Right ventricle myocardium inferior (tissue), 1 donor: ENCODE results near the gene SLC28A1. TPM values are rescaled to one million over a fixed set of nuclear protein-coding genes. Genes with fewer than 3 reads are reported as not detected.

ENCODE experiments used
- ATAC-seq: fragments of 200-7000 bp; cut with Tn5 transposase; one replicate; pipeline ENCODE4 v1.9.1; 2020; ENCODE audit warnings: mild to moderate bottlenecking, moderate library complexity
- DNase-seq: peaks from one replicate; pipeline ENCODE4 v3.0.0; 2021; ENCODE audit errors: missing footprints
- intact Hi-C: fragments of 100-400 bp; cut with DNase I; formaldehyde crosslinking; loops from one replicate; pipeline ENCODE4 v1.11.0; 2022
- total RNA-seq: library from RNA; stranded (reverse); fragmentation: NEBNext Ultra II Directional; extraction: Animal tissue kit (Norgen Biotek cat#: 25700); gene quantifications from one replicate; pipeline ENCODE4 v1.2.1, GENCODE V29; 2021
- donor health status: DM: no; HTN: yes; CAD: no; lungs with severe emphysema.

SLC28A1 gene
- total RNA-seq, 1 donor from 2014 or later: 0.24 TPM

DNA sequence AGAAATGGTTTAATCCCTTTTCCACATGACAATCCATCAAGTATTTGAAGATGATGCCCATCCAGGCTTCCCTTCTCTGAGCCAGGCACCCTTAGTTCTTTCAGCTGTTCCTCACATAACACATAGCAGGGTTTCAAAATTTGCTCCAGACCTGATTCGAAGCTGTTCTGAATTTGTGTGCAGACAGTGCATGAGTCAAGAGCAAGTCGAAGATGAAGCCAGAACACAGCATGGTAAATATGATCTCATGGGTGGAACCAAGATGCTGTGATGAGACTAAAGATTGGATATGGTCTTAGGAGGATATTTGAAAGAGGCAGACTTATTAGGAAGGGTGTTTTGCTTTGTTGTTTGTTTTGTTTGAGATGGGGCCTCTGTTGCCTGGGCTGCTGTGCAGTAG lies 64.6 kb downstream of the SLC28A1 start:
- ATAC-seq (no peak), DNase-seq (no peak)
- intact Hi-C loops: no loop called here

GRCh38 chr15:84949845-84950569 lies 65.5 kb downstream of the SLC28A1 start:
- DNase-seq (no peak), ATAC-seq (no peak)
- intact Hi-C loops: no loop called here

DNA sequence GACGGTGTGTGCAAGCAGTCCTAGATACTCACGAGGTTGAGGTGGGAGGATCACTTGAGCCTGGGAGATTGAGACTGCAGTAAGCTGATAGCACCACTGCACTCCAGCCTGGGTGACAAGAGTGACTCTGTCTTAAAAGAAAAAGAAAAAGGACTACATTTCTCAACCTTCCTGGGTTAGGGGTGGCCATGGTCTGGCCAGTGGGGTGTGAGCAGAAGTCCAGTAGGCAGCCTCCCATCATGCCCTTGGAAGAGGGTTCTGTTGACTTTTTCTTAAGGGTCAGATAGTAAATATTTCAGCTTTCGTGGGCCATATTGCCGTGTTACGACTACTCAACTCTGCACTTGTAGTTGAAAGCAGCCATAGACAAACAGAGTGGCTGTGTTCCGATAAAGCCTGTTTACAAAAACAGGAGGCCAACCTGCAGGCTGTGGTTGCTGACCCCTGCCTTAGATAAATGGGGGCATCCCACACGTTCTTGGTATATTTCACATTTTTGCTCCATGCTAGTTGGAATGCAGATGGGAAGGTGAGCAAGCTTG lies 66.2 kb downstream of the SLC28A1 start:
- DNase-seq: no peak
- ATAC-seq: no peak
- intact Hi-C loops: no loop called here

GRCh38 chr15:84951736-84952135 lies 67.3 kb downstream of the SLC28A1 start:
- DNase-seq: no peak
- intact Hi-C loops: no loop called here

GRCh38 chr15:84953136-84953535 lies 68.7 kb downstream of the SLC28A1 start:
- DNase-seq: no peak
- no peak for ATAC-seq
- intact Hi-C loops: no loop called here

More at GRCh38 chr15:84951736-84952135, 67.3 kb downstream of the SLC28A1 start:
- no peak for ATAC-seq

DNA sequence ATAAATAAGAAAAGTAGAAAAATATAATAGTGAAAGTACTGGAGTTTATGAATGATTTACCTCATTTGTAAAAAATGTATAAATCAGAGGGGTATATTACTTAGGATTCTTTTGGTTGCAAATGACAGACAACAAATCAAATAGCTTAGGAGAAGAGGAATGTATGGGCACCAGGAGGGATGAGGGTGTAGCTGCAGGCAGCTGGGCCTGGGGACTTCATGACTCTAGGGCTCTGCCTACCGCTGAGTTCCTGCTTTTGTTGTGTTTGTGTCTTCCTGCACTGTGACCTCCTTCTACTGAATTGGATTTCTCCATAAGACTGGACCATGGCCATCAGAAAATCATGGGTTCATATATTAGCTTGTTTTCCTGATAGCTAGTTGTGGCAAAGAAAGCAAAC lies 69.3 kb downstream of the SLC28A1 start:
- ATAC-seq (no peak), DNase-seq (no peak)
- intact Hi-C loops: no loop called here

GRCh38 chr15:84955089-84955848 lies 70.8 kb downstream of the SLC28A1 start:
- ATAC-seq: peak; percentile 92
- intact Hi-C loops: loop anchor here (1.0 kb wide), 1 partner anchor 89 kb away; no protein-coding TSS in a partner anchor
- peak; percentile 79 for DNase-seq

DNA sequence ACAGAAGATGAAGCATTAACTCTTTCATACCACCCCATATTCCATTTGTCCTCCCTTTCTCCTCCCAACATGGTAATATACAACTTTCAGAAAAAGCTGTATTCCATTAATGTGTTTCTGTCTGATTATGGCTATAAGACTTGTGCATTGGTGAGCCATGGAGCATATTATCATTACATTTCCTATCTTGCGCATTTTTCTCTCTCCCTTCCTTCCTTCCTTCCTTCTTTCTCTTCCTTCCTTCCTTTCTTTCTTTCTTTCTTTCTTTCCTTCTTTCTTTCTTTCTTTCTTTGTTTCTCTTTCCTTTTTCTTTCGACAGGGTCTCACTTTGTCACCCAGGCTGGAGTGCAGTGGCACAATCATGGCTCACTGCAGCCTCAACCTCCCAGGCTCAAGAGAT lies 71.7 kb downstream of the SLC28A1 start:
- intact Hi-C loops: no loop called here
- DNase-seq (no peak), ATAC-seq (no peak)

DNA sequence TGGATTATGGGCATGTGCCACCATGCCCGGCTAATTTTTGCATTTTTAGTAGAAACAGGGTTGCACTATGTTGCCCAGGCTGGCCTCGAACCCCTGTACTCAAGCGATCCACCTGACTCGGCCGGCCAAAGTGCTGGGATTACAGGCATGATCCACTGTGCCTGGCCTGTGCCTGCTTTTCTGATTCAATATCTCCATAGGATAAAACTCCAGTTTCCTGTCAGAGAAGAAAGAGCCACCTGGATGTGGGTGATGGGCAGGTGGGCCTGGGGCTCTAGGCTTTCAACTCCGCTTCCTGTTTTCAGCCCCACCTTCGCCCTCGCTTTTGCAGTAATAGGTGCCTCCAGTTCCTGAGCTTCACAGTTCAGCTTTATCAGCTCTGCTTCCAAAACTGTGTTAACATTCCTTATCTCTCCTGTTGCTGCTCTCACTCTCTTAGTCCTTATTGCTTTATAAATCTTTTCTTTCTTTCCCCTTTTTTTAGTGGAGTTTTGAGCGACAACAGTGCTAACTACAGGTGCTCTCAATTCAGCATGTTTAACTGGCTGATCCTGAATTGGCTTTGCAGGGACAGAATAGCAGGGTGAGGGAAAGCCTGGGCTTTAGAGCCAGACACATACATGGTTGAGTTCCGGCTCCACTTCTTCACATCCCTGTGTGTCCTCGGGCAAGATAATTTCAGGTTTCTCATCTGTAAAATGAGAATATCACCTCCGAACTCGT lies 76.1 kb downstream of the SLC28A1 start:
- ATAC-seq: no peak
- DNase-seq: no peak
- intact Hi-C loops: no loop called here

DNA sequence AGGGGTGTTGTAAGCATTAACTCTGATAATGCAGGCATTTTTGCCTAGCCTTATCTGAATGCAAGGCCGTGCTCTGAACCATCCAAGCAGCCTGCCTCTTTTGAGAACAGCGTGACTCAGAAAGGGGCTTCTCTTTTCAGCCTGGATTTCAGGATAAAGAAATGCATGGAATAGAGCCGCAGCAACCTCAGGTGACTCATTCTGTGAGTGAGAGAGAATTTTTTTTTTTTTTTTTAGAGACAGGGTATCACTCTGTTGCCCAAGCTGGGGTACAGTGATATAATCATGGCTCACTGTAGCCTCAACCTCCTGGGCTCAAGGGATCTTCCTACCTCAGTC lies 76.6 kb downstream of the SLC28A1 start:
- intact Hi-C loops: no loop called here
- no peak for ATAC-seq

GRCh38 chr15:84961707-84962106 lies 77.2 kb downstream of the SLC28A1 start:
- no peak for ATAC-seq
- intact Hi-C loops: no loop called here
- DNase-seq: no peak

More for the DNA sequence above, 76.6 kb downstream of the SLC28A1 start:
- no peak for DNase-seq

- DNase-seq (no peak), ATAC-seq (no peak)
- intact Hi-C loops: no loop called here
Measured at GRCh38 chr15:84962955-84963354, 78.5 kb downstream of the SLC28A1 start.

GRCh38 chr15:84967380-84967779 lies 82.9 kb downstream of the SLC28A1 start:
- no peak for DNase-seq
- no peak for ATAC-seq
- intact Hi-C loops: no loop called here

DNA sequence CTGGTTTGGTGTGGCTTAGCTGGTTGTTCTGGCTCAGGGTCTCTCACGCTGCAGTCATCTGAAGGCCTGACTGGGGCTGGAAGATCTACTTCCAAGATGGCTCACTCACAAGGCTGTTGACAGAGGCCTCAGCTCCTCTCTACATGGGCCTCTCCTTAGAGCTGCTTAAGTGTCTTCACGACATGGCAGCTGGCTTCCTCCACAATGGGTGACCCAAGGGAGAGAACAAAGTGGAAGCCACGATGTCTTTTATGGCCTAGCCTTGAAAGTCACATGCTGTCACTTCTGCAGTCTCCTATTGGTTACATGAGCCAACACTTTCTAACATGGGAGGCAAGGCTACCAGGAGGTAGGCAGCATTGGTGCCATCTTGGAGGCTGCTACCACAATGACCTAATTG lies 83.8 kb downstream of the SLC28A1 start:
- intact Hi-C loops: no loop called here
- ATAC-seq (no peak), DNase-seq (no peak)

- ATAC-seq (no peak), DNase-seq (no peak)
- intact Hi-C loops: no loop called here
Measured at GRCh38 chr15:84969257-84969656, 84.8 kb downstream of the SLC28A1 start.

GRCh38 chr15:84970843-84971242 lies 86.4 kb downstream of the SLC28A1 start:
- no peak for DNase-seq
- ATAC-seq: no peak
- intact Hi-C loops: no loop called here

- intact Hi-C loops: no loop called here
- ATAC-seq: no peak
- no peak for DNase-seq
Measured at GRCh38 chr15:84973492-84974460, 89.3 kb downstream of the SLC28A1 start.

DNA sequence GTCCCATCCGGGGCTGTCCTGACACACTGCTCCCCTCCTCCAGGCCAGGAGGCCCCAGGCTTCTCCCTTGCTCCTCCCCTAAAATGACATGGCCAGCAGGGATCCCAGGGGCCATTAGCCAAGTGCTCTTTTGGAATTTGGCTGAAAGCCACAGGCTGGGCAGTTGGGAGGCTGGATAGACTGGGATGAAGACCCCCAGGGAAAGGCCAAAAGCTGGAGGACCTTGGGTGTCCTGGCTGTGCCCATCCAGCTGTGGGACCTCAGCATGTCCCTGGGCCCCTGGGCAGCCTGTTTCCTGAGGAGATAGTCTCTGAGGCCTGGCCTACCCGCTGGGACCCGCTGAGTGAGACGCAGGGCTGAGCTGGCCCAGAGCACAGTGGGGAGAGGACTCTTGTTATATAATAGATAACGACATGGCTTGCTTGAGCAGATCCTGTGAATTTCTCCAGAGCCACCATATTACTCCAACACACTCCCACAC lies 91.4 kb downstream of the SLC28A1 start:
- no peak for ATAC-seq
- intact Hi-C loops: no loop called here
- DNase-seq: no peak
